ENCODE data around the gene DGLUCY. TPM values are rescaled to one million over a fixed set of nuclear protein-coding genes. Genes with fewer than 3 reads are reported as not detected.

Gene DGLUCY
- total and polyA plus RNA-seq, 10 donors = 24.1 to 134 (median 96.7) TPM

GRCh38 chr14:91261115-91261514, 147.2 kb downstream of the DGLUCY start:
- H3K4me3 ChIP-seq = no peak overlapping the region
- peak in 1 of 3 donors; percentile 12 for TF ChIP-seq POLR2AphosphoS5 (IDR thresholded peaks at IDR 0.05)
- no peak for TF ChIP-seq POLR2A (IDR thresholded peaks at IDR 0.05)
- H3K9me3 ChIP-seq = no peaks in the 10 kb centered on the region
- intact Hi-C loops (cut with DNase I; ENCODE audit: low total_unique reads) = no loop called here
- H3K27me3 ChIP-seq (replicated peaks in 1 of 7) = peaks cover 0 to 25% (median 14%) of the 10 kb centered on the region in 7 donors
- no peak overlapping the region for H3K27ac ChIP-seq
- WGBS, 5 donors = 75 to 94% (median 89%) methylated on average over 5 of the region's 5 CpGs
- DNase-seq = no peak
- H3K36me3 ChIP-seq = no peaks in the 10 kb centered on the region
- H3K4me1 ChIP-seq = peaks cover 3 to 34% (median 17%) of the 10 kb centered on the region in 6 donors

- no peak for DNase-seq
- Histone ChIP-seq H3K4me1 (peaks cover 3 to 30% (median 17%) of the 10 kb centered on the region in 6 donors), H3K27me3 (replicated peaks in 1 of 7) (peaks cover 0 to 25% (median 14%) of the 10 kb centered on the region in 7 donors), H3K36me3 (no peaks in the 10 kb centered on the region), H3K4me3 (no peak overlapping the region), H3K9me3 (no peaks in the 10 kb centered on the region), H3K27ac (no peak overlapping the region)
- WGBS, 5 donors = 82 to 91% (median 86%) methylated on average over 11 of the region's 11 CpGs
- intact Hi-C loops (cut with DNase I; ENCODE audit: low total_unique reads) = no loop called here
- TF ChIP-seq, protein P1, sequence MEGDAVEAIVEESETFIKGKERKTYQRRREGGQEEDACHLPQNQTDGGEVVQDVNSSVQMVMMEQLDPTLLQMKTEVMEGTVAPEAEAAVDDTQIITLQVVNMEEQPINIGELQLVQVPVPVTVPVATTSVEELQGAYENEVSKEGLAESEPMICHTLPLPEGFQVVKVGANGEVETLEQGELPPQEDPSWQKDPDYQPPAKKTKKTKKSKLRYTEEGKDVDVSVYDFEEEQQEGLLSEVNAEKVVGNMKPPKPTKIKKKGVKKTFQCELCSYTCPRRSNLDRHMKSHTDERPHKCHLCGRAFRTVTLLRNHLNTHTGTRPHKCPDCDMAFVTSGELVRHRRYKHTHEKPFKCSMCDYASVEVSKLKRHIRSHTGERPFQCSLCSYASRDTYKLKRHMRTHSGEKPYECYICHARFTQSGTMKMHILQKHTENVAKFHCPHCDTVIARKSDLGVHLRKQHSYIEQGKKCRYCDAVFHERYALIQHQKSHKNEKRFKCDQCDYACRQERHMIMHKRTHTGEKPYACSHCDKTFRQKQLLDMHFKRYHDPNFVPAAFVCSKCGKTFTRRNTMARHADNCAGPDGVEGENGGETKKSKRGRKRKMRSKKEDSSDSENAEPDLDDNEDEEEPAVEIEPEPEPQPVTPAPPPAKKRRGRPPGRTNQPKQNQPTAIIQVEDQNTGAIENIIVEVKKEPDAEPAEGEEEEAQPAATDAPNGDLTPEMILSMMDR (IDR thresholded peaks at IDR 0.05 in 8 of 11, conservative IDR thresholded peaks at IDR 0.05 in 3 of 11) = no peak
- TF ChIP-seq POLR2AphosphoS5 (IDR thresholded peaks at IDR 0.05) (no peak), POLR2A (IDR thresholded peaks at IDR 0.05) (no peak)
These were observed 148.2 kb downstream of the DGLUCY start for GRCh38 chr14:91261986-91262549.

DNA sequence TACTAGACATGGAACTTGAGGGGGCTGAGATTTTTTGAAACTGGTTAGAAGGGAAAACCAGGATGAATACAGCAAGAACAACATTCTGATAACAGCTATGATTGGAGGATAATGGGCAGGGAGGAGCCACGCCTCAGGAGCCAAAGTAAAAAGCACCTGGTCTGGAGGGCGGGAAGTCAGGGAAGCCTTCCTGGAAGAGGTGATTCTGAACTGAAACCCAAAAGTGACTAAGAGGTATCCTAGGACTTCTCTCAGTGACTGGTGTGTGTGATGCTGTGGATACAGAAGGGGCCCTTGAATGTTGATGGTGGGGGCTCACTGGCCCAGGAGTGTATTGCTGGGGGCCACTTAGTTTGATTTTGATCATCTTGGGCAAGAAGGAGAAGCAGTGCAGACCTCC, 149.5 kb downstream of the DGLUCY start:
- TF ChIP-seq, protein P1 (IDR thresholded peaks at IDR 0.05 in 8 of 11, conservative IDR thresholded peaks at IDR 0.05 in 3 of 11) = no peak
- TF ChIP-seq POLR2A (IDR thresholded peaks at IDR 0.05) (no peak), POLR2AphosphoS5 (IDR thresholded peaks at IDR 0.05) (no peak)
- Histone ChIP-seq H3K36me3 (no peaks in the 10 kb centered on the region), H3K27ac (no peak overlapping the region), H3K4me1 (peaks cover 3 to 23% (median 12%) of the 10 kb centered on the region in 6 donors), H3K9me3 (no peaks in the 10 kb centered on the region), H3K4me3 (no peak overlapping the region), H3K27me3 (replicated peaks in 1 of 7) (peaks cover 0 to 23% (median 14%) of the 10 kb centered on the region in 7 donors)
- intact Hi-C loops (cut with DNase I; ENCODE audit: low total_unique reads) = no loop called here
- WGBS, 5 donors = 90 to 96% (median 93%) methylated on average over 2 of the region's 2 CpGs
- DNase-seq = no peak

- Histone ChIP-seq H3K4me3 (peak overlapping the region in 7 of 8 donors; percentile 15 to 59 (median 28)), H3K27ac (peak overlapping the region in 3 of 8 donors; percentile 1 to 45 (median 28)), H3K4me1 (peaks cover 3 to 25% (median 14%) of the 10 kb centered on the region in 6 donors), H3K9me3 (no peaks in the 10 kb centered on the region), H3K36me3 (peaks cover 0 to 5% (median 0%) of the 10 kb centered on the region in 6 donors), H3K27me3 (replicated peaks in 1 of 7) (peaks cover 0 to 21% (median 14%) of the 10 kb centered on the region in 7 donors)
- DNase-seq = peak; percentile 86
- TF ChIP-seq POLR2AphosphoS5 (IDR thresholded peaks at IDR 0.05) = peak in 1 of 3 donors; percentile 56
- TF ChIP-seq POLR2A (IDR thresholded peaks at IDR 0.05) = no peak
- 11 to 24% (median 12%) methylated on average over 31 to 69 of the region's 69 CpGs for WGBS, 5 donors
- intact Hi-C loops (cut with DNase I; ENCODE audit: low total_unique reads) = no loop called here
These were observed 150.6 kb downstream of the DGLUCY start for GRCh38 chr14:91264151-91265150.

Data from spleen (tissue), 11 donors.